ENCODE data around the gene PKMYT1. TPM values are rescaled to one million over a fixed set of nuclear protein-coding genes. Genes with fewer than 3 reads are reported as not detected.

The PKMYT1 gene
- polyA plus RNA-seq, 1 donor from 2014 or later, result 2.9 TPM

DNA sequence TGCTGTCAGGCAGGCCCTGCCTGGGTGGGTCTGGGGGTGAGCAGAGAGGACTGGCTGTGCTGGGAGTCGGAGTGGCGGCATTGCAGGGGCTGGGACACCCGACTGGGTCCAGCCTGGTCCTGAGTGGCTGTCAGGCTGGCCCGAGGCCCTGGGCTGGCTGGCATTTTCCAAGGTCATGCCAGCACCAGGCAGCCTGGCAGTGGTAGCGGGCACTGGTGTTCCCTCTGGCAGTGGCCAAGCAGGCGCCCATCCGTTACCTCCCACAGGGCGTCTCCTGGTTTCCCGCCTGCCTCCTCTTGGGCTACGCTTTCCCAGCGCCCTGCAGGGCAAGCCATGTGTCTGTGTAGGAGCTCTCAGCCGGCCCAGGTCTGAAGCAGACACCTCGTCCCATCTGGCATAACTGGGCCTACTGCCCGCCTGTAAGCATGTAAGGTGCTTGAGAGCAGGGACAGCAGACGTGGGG lies 5.7 kb upstream of the PKMYT1 start:
- H3K9ac ChIP-seq (ENCODE audit: low read length), result no peak overlapping the region
- H3K4me2 ChIP-seq (ENCODE audit: low read length), result no peak overlapping the region
- no peak overlapping the region for H3K27ac ChIP-seq (ENCODE audit: low read length)
- H3K79me2 ChIP-seq (replicated peaks; ENCODE audit: insufficient read depth, low read length), result no peaks in the 10 kb centered on the region
- no peak for TF ChIP-seq POLR2AphosphoS5 (IDR thresholded peaks at IDR 0.05)
- no peak for TF ChIP-seq RAD21 (conservative IDR thresholded peaks at IDR 0.05)
- TF ChIP-seq SMC3 (conservative IDR thresholded peaks at IDR 0.05; ENCODE audit: poor library complexity), result no peak
- TF ChIP-seq TAF1 (IDR thresholded peaks at IDR 0.05; ENCODE audit: low read depth), result no peak
- no peak for TF ChIP-seq MXI1 (conservative IDR thresholded peaks at IDR 0.05; ENCODE audit: poor library complexity, severe bottlenecking)
- TF ChIP-seq, protein P1, sequence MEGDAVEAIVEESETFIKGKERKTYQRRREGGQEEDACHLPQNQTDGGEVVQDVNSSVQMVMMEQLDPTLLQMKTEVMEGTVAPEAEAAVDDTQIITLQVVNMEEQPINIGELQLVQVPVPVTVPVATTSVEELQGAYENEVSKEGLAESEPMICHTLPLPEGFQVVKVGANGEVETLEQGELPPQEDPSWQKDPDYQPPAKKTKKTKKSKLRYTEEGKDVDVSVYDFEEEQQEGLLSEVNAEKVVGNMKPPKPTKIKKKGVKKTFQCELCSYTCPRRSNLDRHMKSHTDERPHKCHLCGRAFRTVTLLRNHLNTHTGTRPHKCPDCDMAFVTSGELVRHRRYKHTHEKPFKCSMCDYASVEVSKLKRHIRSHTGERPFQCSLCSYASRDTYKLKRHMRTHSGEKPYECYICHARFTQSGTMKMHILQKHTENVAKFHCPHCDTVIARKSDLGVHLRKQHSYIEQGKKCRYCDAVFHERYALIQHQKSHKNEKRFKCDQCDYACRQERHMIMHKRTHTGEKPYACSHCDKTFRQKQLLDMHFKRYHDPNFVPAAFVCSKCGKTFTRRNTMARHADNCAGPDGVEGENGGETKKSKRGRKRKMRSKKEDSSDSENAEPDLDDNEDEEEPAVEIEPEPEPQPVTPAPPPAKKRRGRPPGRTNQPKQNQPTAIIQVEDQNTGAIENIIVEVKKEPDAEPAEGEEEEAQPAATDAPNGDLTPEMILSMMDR (IDR thresholded peaks at IDR 0.05; ENCODE audit: poor library complexity, severe bottlenecking), result no peak
- TF ChIP-seq, protein P2, sequence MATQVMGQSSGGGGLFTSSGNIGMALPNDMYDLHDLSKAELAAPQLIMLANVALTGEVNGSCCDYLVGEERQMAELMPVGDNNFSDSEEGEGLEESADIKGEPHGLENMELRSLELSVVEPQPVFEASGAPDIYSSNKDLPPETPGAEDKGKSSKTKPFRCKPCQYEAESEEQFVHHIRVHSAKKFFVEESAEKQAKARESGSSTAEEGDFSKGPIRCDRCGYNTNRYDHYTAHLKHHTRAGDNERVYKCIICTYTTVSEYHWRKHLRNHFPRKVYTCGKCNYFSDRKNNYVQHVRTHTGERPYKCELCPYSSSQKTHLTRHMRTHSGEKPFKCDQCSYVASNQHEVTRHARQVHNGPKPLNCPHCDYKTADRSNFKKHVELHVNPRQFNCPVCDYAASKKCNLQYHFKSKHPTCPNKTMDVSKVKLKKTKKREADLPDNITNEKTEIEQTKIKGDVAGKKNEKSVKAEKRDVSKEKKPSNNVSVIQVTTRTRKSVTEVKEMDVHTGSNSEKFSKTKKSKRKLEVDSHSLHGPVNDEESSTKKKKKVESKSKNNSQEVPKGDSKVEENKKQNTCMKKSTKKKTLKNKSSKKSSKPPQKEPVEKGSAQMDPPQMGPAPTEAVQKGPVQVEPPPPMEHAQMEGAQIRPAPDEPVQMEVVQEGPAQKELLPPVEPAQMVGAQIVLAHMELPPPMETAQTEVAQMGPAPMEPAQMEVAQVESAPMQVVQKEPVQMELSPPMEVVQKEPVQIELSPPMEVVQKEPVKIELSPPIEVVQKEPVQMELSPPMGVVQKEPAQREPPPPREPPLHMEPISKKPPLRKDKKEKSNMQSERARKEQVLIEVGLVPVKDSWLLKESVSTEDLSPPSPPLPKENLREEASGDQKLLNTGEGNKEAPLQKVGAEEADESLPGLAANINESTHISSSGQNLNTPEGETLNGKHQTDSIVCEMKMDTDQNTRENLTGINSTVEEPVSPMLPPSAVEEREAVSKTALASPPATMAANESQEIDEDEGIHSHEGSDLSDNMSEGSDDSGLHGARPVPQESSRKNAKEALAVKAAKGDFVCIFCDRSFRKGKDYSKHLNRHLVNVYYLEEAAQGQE (IDR thresholded peaks at IDR 0.05; ENCODE audit: borderline replicate concordance), result no peak
- no peak for TF ChIP-seq EZH2 (IDR thresholded peaks at IDR 0.05; ENCODE audit: borderline replicate concordance, insufficient read depth, low read length, poor library complexity, severe bottlenecking)
- no peak for TF ChIP-seq EP300 (conservative IDR thresholded peaks at IDR 0.05; ENCODE audit: poor library complexity, severe bottlenecking)
- no peaks in the 10 kb centered on the region for H3F3A ChIP-seq (ENCODE audit: insufficient read depth, low read length, poor library complexity, severe bottlenecking)
- no peak overlapping the region for H2AFZ ChIP-seq (ENCODE audit: low read depth, low read length)
- no peaks in the 10 kb centered on the region for H3K27me3 ChIP-seq (ENCODE audit: insufficient read depth, low read depth, low read length)
- no peaks in the 10 kb centered on the region for H4K20me1 ChIP-seq (ENCODE audit: insufficient read depth)
- no peaks in the 10 kb centered on the region for H3K9me2 ChIP-seq (ENCODE audit: insufficient read depth, low read length)
- H3K9me3 ChIP-seq (ENCODE audit: low read length), result no peaks in the 10 kb centered on the region
- no peaks in the 10 kb centered on the region for H3K36me3 ChIP-seq (ENCODE audit: insufficient read depth, low read length)
- no peak overlapping the region for H3K4me3 ChIP-seq (ENCODE audit: low read length)

DNA sequence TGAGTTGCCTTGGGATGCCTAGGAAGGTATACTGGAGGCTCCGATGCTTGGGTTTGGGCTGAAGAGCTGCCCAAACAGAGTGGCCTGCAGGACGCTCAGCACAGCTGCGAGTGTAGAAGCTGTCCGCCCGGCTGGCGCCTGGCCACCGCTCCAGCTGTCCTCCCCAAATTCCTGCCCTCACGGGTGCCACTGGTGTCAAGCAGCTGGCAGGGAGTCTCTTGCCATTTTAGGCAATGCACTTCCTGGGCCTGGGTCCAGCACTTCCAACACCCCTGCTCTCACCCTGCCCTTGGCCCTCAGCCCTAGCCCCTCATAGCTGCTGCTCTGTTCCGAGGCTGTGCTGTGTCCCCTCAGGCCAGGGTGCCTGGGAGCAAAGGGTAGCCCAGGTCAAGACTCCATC lies 5.2 kb upstream of the PKMYT1 start:
- H3K9ac ChIP-seq (ENCODE audit: low read length), result no peak overlapping the region
- no peak overlapping the region for H3K4me3 ChIP-seq (ENCODE audit: low read length)
- no peaks in the 10 kb centered on the region for H4K20me1 ChIP-seq (ENCODE audit: insufficient read depth)
- TF ChIP-seq, protein P2 (IDR thresholded peaks at IDR 0.05; ENCODE audit: borderline replicate concordance), result no peak
- no peak overlapping the region for H2AFZ ChIP-seq (ENCODE audit: low read depth, low read length)
- H3K27me3 ChIP-seq (ENCODE audit: insufficient read depth, low read depth, low read length), result no peaks in the 10 kb centered on the region
- no peaks in the 10 kb centered on the region for H3K79me2 ChIP-seq (replicated peaks; ENCODE audit: insufficient read depth, low read length)
- H3F3A ChIP-seq (ENCODE audit: insufficient read depth, low read length, poor library complexity, severe bottlenecking), result no peaks in the 10 kb centered on the region
- H3K9me2 ChIP-seq (ENCODE audit: insufficient read depth, low read length), result no peaks in the 10 kb centered on the region
- H3K36me3 ChIP-seq (ENCODE audit: insufficient read depth, low read length), result no peaks in the 10 kb centered on the region
- no peak overlapping the region for H3K4me2 ChIP-seq (ENCODE audit: low read length)
- H3K27ac ChIP-seq (ENCODE audit: low read length), result no peak overlapping the region
- no peaks in the 10 kb centered on the region for H3K9me3 ChIP-seq (ENCODE audit: low read length)
